ENCODE data around the gene EIF3I. TPM values are rescaled to one million over a fixed set of nuclear protein-coding genes. Genes with fewer than 3 reads are reported as not detected.

The EIF3I gene
- total RNA-seq (2021; fragmentation: NEBNext Ultra II Directional; extraction: Animal tissue kit (Norgen Biotek cat#: 25700)), result 100 to 1,000 TPM; 279 to 313 (median 285) TPM
- long read RNA-seq, transcript EIF3I-202 (11 exons, 1,458 nt), result major isoform, 356 of 469 reads
- long read RNA-seq, partial matches to known transcripts, result 97 of 469 reads
- long read RNA-seq, other reads (novel, unspliced or antisense), result 16 of 469 reads

GRCh38 chr1:32221980-32222755, at the start of gene EIF3I, which contains the start of gene TMEM234:
TSS of gene EIF3I (plus strand) at chr1:32222407. CDS start at chr1:32222442, 35 bp downstream.
TSS of gene TMEM234 (minus strand) at chr1:32222353. CDS start at chr1:32222322, 31 bp downstream.
- Mint-ChIP-seq H3K4me1 (ENCODE audit: low read depth) (peaks cover 38% of the 10 kb centered on the region), H3K27ac (peak within 1 kb of the TSS; percentile 98), H3K4me3 (peak within 1 kb of the TSS; percentile 97), H3K27me3 (ENCODE audit: insufficient read depth) (peaks cover 2% of the 10 kb centered on the region), H3K9me3 (no peaks in the 10 kb centered on the region), H3K36me3 (ENCODE audit: low read depth) (peaks cover 37% of the 10 kb centered on the region)
- TF ChIP-seq CTCF (IDR thresholded peaks at IDR 0.05), result no peak
- peak; percentile 87 for DNase-seq

GRCh38 chr1:32172621-32173245, 49.5 kb upstream of the EIF3I start:
- no peak for TF ChIP-seq CTCF (IDR thresholded peaks at IDR 0.05)
- Mint-ChIP-seq H3K4me3 (no peak overlapping the region), H3K27me3 (ENCODE audit: insufficient read depth) (no peaks in the 10 kb centered on the region; the same call in none of the 2 replicates), H3K36me3 (ENCODE audit: low read depth) (peaks cover 39% of the 10 kb centered on the region), H3K9me3 (no peaks in the 10 kb centered on the region), H3K4me1 (ENCODE audit: low read depth) (peaks cover 13% of the 10 kb centered on the region), H3K27ac (no peak overlapping the region; the same call in 1 of the 2 replicates)
- DNase-seq, result no peak

- Mint-ChIP-seq H3K4me3 (peak overlapping the region; percentile 97), H3K27ac (peak overlapping the region; percentile 95), H3K4me1 (ENCODE audit: low read depth) (peaks cover 34% of the 10 kb centered on the region), H3K36me3 (ENCODE audit: low read depth) (peaks cover 31% of the 10 kb centered on the region), H3K9me3 (no peaks in the 10 kb centered on the region), H3K27me3 (ENCODE audit: insufficient read depth) (peaks cover 10% of the 10 kb centered on the region)
- TF ChIP-seq CTCF (IDR thresholded peaks at IDR 0.05), result no peak
- no peak for DNase-seq
Measured at GRCh38 chr1:32178380-32179192, 43.6 kb upstream of the EIF3I start.

- H3K36me3 Mint-ChIP-seq (ENCODE audit: low read depth), result peaks cover 33% of the 10 kb centered on the region
- no peak for TF ChIP-seq CTCF (IDR thresholded peaks at IDR 0.05)
- H3K4me3 Mint-ChIP-seq, result peak overlapping the region; percentile 97
- peak overlapping the region; percentile 95 for H3K27ac Mint-ChIP-seq
- peaks cover 38% of the 10 kb centered on the region for H3K4me1 Mint-ChIP-seq (ENCODE audit: low read depth)
- H3K9me3 Mint-ChIP-seq, result no peaks in the 10 kb centered on the region
- DNase-seq, result no peak
- peaks cover 10% of the 10 kb centered on the region for H3K27me3 Mint-ChIP-seq (ENCODE audit: insufficient read depth)
Measured at GRCh38 chr1:32179193-32179442, 43.1 kb upstream of the EIF3I start.

GRCh38 chr1:32179443-32180185, 42.6 kb upstream of the EIF3I start, which contains the start of gene TXLNA:
TSS of gene TXLNA (plus strand) at chr1:32179675. CDS start at chr1:32180346, 671 bp downstream.
- H3K36me3 Mint-ChIP-seq (ENCODE audit: low read depth), result peaks cover 33% of the 10 kb centered on the region
- H3K27me3 Mint-ChIP-seq (ENCODE audit: insufficient read depth), result peaks cover 10% of the 10 kb centered on the region
- peaks cover 43% of the 10 kb centered on the region for H3K4me1 Mint-ChIP-seq (ENCODE audit: low read depth)
- H3K27ac Mint-ChIP-seq, result peak within 1 kb of the TSS; percentile 95
- DNase-seq, result peak; percentile 89
- peak; percentile 56 for TF ChIP-seq CTCF (IDR thresholded peaks at IDR 0.05)
- no peaks in the 10 kb centered on the region for H3K9me3 Mint-ChIP-seq
- H3K4me3 Mint-ChIP-seq, result peak within 1 kb of the TSS; percentile 97
